Neural cell (in vitro differentiated cells): Measurements from ENCODE around the gene NCDN. TPM values are rescaled to one million over a fixed set of nuclear protein-coding genes. Genes with fewer than 3 reads are reported as not detected.

ENCODE experiments used
- H2AFZ ChIP-seq: fragments of 200-600, 300-800 bp; sonication (generic), shearing (Covaris generic); 2 replicates; pipeline ENCODE4 v1.6.0; 2014; ENCODE audit warnings: low read depth, mild to moderate bottlenecking, antibody characterized with exemption, low read length, moderate library complexity
- H3F3A ChIP-seq: fragments of 200-600 bp; shearing (Covaris generic); 2 replicates; pipeline ENCODE4 v1.6.1; 2016; ENCODE audit warnings: mild to moderate bottlenecking, moderate library complexity, mixed read lengths, antibody characterized with exemption, low read length; ENCODE audit not compliant: insufficient read depth, poor library complexity, severe bottlenecking
- H3K27ac ChIP-seq: fragments of 200-600, 300-800 bp; sonication (generic), shearing (Covaris generic); 2 replicates; pipeline ENCODE4 v1.5.1; 2014; ENCODE audit warnings: mild to moderate bottlenecking, low read length, moderate library complexity
- H3K27me3 ChIP-seq: fragments of 300-800, 200-600 bp; sonication (generic), shearing (Covaris generic); 2 replicates; pipeline ENCODE4 v1.6.0; 2014; ENCODE audit warnings: mild to moderate bottlenecking, low read depth, low read length, moderate library complexity; ENCODE audit not compliant: insufficient read depth
- H3K36me3 ChIP-seq: fragments of 300-800, 200-600 bp; sonication (generic), shearing (Covaris generic); 2 replicates; pipeline ENCODE4 v1.5.1; 2014; ENCODE audit warnings: mild to moderate bottlenecking, antibody characterized with exemption, low read length, moderate library complexity; ENCODE audit not compliant: insufficient read depth
- H3K4me2 ChIP-seq: fragments of 300-800, 200-600 bp; sonication (generic), shearing (Covaris generic); 2 replicates; pipeline ENCODE4 v1.6.0; 2014; ENCODE audit warnings: mild to moderate bottlenecking, low read length
- H3K4me3 ChIP-seq: fragments of 300-800, 200-600 bp; sonication (generic), shearing (Covaris generic); 2 replicates; pipeline ENCODE4 v1.5.1; 2014; ENCODE audit warnings: mild to moderate bottlenecking, low read length, moderate library complexity
- H3K79me2 ChIP-seq: fragments of 200-600 bp; shearing (Covaris generic); replicated peaks from 2 replicates; pipeline ENCODE4 v1.6.0; 2014; ENCODE audit warnings: mild to moderate bottlenecking, low read length, moderate library complexity; ENCODE audit not compliant: insufficient read depth
- H3K9ac ChIP-seq: fragments of 300-800, 200-600 bp; sonication (generic), shearing (Covaris generic); 2 replicates; pipeline ENCODE4 v1.6.1; 2016; ENCODE audit warnings: mild to moderate bottlenecking, low read length, mixed read lengths
- H3K9me2 ChIP-seq: fragments of 200-600 bp; shearing (Covaris generic); 2 replicates; pipeline ENCODE4 v1.6.1; 2016; ENCODE audit warnings: mild to moderate bottlenecking, low read length, mixed read lengths; ENCODE audit not compliant: insufficient read depth
- H3K9me3 ChIP-seq: fragments of 200-600, 300-800 bp; sonication (generic), shearing (Covaris generic); 2 replicates; pipeline ENCODE4 v1.6.1; 2016; ENCODE audit warnings: mild to moderate bottlenecking, mixed run types, low read length, moderate library complexity, mixed read lengths
- H4K20me1 ChIP-seq: fragments of 200-600 bp; shearing (Covaris generic); 2 replicates; pipeline ENCODE4 v1.6.1; 2016; ENCODE audit warnings: mild to moderate bottlenecking, mixed run types; ENCODE audit not compliant: insufficient read depth
- CTCF ChIP-seq: fragments of 450-650 bp; IDR thresholded peaks from 2 replicates; pipeline ENCODE4 v1.5.1; 2014; ENCODE audit warnings: antibody characterized with exemption, mild to moderate bottlenecking, moderate library complexity; ENCODE audit not compliant: poor library complexity, severe bottlenecking
- EP300 ChIP-seq: fragments of 450-650 bp; conservative IDR thresholded peaks from 2 replicates; pipeline ENCODE4 v1.6.1; 2014; ENCODE audit warnings: antibody characterized with exemption, mild to moderate bottlenecking, moderate library complexity; ENCODE audit not compliant: poor library complexity, severe bottlenecking
- EZH2 ChIP-seq: fragments of 200-600, 300-800 bp; shearing (Covaris generic), sonication (generic); IDR thresholded peaks from 2 replicates; pipeline ENCODE4 v1.6.1; 2014; ENCODE audit warnings: antibody characterized with exemption, low read length, borderline replicate concordance, mild to moderate bottlenecking; ENCODE audit not compliant: insufficient read depth, poor library complexity, severe bottlenecking
- MXI1 ChIP-seq: fragments of 450-650 bp; conservative IDR thresholded peaks from 2 replicates; pipeline ENCODE4 v1.6.1; 2014; ENCODE audit warnings: antibody characterized with exemption, mild to moderate bottlenecking; ENCODE audit not compliant: poor library complexity, severe bottlenecking
- POLR2AphosphoS5 ChIP-seq: IDR thresholded peaks from 2 replicates; pipeline ENCODE4 v1.6.1; 2012
- RAD21 ChIP-seq: fragments of 450-650 bp; conservative IDR thresholded peaks from 2 replicates; pipeline ENCODE4 v1.6.1; 2014; ENCODE audit warnings: antibody characterized with exemption, mild to moderate bottlenecking, moderate library complexity
- REST ChIP-seq: IDR thresholded peaks from 2 replicates; pipeline ENCODE4 v1.6.1; 2012; ENCODE audit warnings: borderline replicate concordance
- SMC3 ChIP-seq: fragments of 450-650 bp; conservative IDR thresholded peaks from 2 replicates; pipeline ENCODE4 v1.6.1; 2014; ENCODE audit warnings: antibody characterized with exemption, mild to moderate bottlenecking, moderate library complexity; ENCODE audit not compliant: poor library complexity
- TAF1 ChIP-seq: IDR thresholded peaks from 2 replicates; pipeline ENCODE4 v1.6.1; 2012; ENCODE audit warnings: low read depth
- polyA plus RNA-seq: library from polyadenylated mRNA; depleted of rRNA; stranded (reverse); fragments of >200 nt; gene quantifications from 2 replicates; pipeline ENCODE4 v1.2.3, GENCODE V29; 2014

The NCDN gene
- polyA plus RNA-seq, 1 donor from 2014 or later: 66.1 TPM

GRCh38 chr1:35589516-35590427, 32.2 kb downstream of the NCDN start:
- H2AFZ ChIP-seq: no peak overlapping the region
- H3K9me3 ChIP-seq: no peaks in the 10 kb centered on the region
- H3K79me2 ChIP-seq: no peaks in the 10 kb centered on the region
- H3F3A ChIP-seq: no peaks in the 10 kb centered on the region
- no peaks in the 10 kb centered on the region for H4K20me1 ChIP-seq
- H3K4me2 ChIP-seq: no peak overlapping the region
- no peak overlapping the region for H3K27ac ChIP-seq
- TF ChIP-seq RAD21 (no peak), POLR2AphosphoS5 (no peak), EZH2 (no peak), SMC3 (no peak), TAF1 (no peak), MXI1 (no peak), CTCF (no peak), EP300 (no peak), REST (no peak)
- H3K4me3 ChIP-seq: no peak overlapping the region
- no peaks in the 10 kb centered on the region for H3K36me3 ChIP-seq
- no peak overlapping the region for H3K9ac ChIP-seq
- H3K9me2 ChIP-seq: no peaks in the 10 kb centered on the region
- no peaks in the 10 kb centered on the region for H3K27me3 ChIP-seq

- Histone ChIP-seq H3K27me3 (no peaks in the 10 kb centered on the region), H3K9ac (no peak overlapping the region), H4K20me1 (no peaks in the 10 kb centered on the region), H3K79me2 (no peaks in the 10 kb centered on the region), H3K9me3 (no peaks in the 10 kb centered on the region), H3K4me3 (no peak overlapping the region), H3K9me2 (no peaks in the 10 kb centered on the region), H3F3A (no peaks in the 10 kb centered on the region), H3K36me3 (no peaks in the 10 kb centered on the region), H3K4me2 (no peak overlapping the region), H3K27ac (no peak overlapping the region), H2AFZ (no peak overlapping the region)
- no peak for TF ChIP-seq EZH2
- TF ChIP-seq MXI1: no peak
- no peak for TF ChIP-seq CTCF
- TF ChIP-seq POLR2AphosphoS5: no peak
- TF ChIP-seq EP300: no peak
These were observed 33.0 kb downstream of the NCDN start for GRCh38 chr1:35590476-35591040.
